ENCODE results near the gene HGF. TPM values are rescaled to one million over a fixed set of nuclear protein-coding genes. Genes with fewer than 3 reads are reported as not detected.

HGF gene
- total RNA-seq, 2 experiments from 2014 or later, result not detected

DNA sequence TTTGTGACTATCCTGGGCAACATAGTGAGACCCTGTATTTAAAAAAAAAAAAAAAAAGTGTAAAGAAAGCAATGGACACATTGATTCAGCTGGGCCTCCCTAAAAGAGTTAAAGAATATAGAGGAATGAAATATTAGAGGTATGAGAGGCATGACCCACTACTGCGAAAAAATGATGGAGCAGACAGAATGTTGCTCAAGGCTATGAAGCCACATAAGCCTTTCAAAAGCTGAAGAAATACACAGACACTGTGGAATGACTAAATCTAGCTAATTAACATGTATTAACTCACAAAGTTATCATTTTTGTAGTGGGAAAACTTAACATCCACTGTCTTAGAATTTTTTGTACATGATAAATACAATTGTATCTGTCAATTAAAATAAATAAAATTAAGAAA lies 107.3 kb downstream of the HGF start:
- Histone ChIP-seq H3K36me3 (ENCODE audit: insufficient read depth, low read length) (no peaks in the 10 kb centered on the region), H3K27ac (ENCODE audit: low read depth in 1 of 2, low read length in 2 of 2) (no peak overlapping the region), H3K27me3 (ENCODE audit: control insufficient read depth in 1 of 2, insufficient read depth in 2 of 2, low read length in 2 of 2) (no peaks in the 10 kb centered on the region), H3K4me3 (ENCODE audit: low read length) (no peak overlapping the region), H3K4me1 (ENCODE audit: insufficient read depth, low read length) (no peaks in the 10 kb centered on the region), H3K9me3 (ENCODE audit: control insufficient read depth in 1 of 2, insufficient read depth in 1 of 2, low read length in 2 of 2) (peaks cover 6 to 9% of the 10 kb centered on the region in 2 experiments)
- Mint-ChIP-seq H3K27me3 (no peaks in the 10 kb centered on the region), H3K36me3 (ENCODE audit: low read depth) (no peaks in the 10 kb centered on the region), H3K4me1 (ENCODE audit: low read depth) (no peaks in the 10 kb centered on the region), H3K9me3 (peaks cover 5% of the 10 kb centered on the region), H3K27ac (no peak overlapping the region), H3K4me3 (no peak overlapping the region)
- CTCF ChIA-PET, result no interaction called here
- no peak for DNase-seq
- intact Hi-C loops (cut with DNase I, micrococcal nuclease), result no loop called here
- no peak for TF ChIP-seq CTCF (IDR thresholded peaks at IDR 0.05)
- no peak for ATAC-seq (ENCODE audit: poor library complexity)
- POLR2A ChIA-PET, result no interaction called here

DNA sequence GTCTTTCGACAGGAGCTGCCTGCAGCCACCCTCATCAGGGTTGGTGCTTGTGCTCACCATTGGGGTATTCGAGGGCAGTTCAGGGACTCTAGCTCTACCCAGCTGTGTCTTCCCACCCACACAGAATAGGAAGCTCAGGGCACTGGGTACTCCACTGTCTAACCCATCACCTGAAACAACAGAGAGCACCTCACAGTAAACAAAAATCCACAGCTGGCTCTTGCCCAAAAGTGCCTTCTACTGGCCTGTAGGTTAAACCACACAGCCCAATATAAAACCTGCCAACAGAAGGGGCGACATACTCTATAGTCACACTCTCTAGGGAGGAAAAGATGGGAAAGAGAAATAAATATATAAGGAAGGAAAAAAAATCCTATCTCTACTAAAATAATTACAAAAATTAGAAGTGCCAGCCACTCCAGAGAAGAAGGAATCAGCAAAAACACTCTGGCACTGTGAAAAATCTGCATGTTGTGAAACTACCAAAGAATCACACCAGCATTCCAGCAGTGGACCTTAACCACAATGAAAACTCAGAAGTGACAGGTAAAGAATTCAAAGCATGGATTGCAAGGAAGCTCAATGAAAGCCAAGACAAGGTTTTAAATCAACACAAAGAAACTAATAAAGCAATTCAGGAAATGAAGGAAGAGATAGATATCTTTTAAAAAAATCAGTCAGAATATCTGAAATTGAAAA lies 110.0 kb downstream of the HGF start:
- ChIA-PET CTCF (no interaction called here), POLR2A (no interaction called here)
- H3K27me3 Mint-ChIP-seq, result no peaks in the 10 kb centered on the region

GRCh38 chr7:81657551-81657950 lies 112.3 kb downstream of the HGF start:
- Mint-ChIP-seq H3K27me3 (no peaks in the 10 kb centered on the region), H3K4me1 (ENCODE audit: low read depth) (no peaks in the 10 kb centered on the region), H3K4me3 (no peak overlapping the region), H3K36me3 (ENCODE audit: low read depth) (no peaks in the 10 kb centered on the region), H3K9me3 (peaks cover 8% of the 10 kb centered on the region), H3K27ac (no peak overlapping the region)
- Histone ChIP-seq H3K27me3 (ENCODE audit: control insufficient read depth in 1 of 2, insufficient read depth in 2 of 2, low read length in 2 of 2) (no peaks in the 10 kb centered on the region), H3K27ac (ENCODE audit: low read depth in 1 of 2, low read length in 2 of 2) (no peak overlapping the region), H3K4me1 (ENCODE audit: insufficient read depth, low read length) (no peaks in the 10 kb centered on the region), H3K36me3 (ENCODE audit: insufficient read depth, low read length) (no peaks in the 10 kb centered on the region), H3K4me3 (ENCODE audit: low read length) (no peak overlapping the region), H3K9me3 (ENCODE audit: control insufficient read depth in 1 of 2, insufficient read depth in 1 of 2, low read length in 2 of 2) (peaks cover 9% of the 10 kb centered on the region in 2 experiments)
- POLR2A ChIA-PET, result no interaction called here
- DNase-seq (no peak), ATAC-seq (ENCODE audit: poor library complexity) (no peak)
- intact Hi-C loops (cut with DNase I, micrococcal nuclease), result no loop called here
- CTCF ChIA-PET, result no interaction called here
- no peak for TF ChIP-seq CTCF (IDR thresholded peaks at IDR 0.05)

More for the DNA sequence above, 110.0 kb downstream of the HGF start:
- Histone ChIP-seq H3K27me3 (ENCODE audit: control insufficient read depth in 1 of 2, insufficient read depth in 2 of 2, low read length in 2 of 2) (no peaks in the 10 kb centered on the region), H3K4me3 (ENCODE audit: low read length) (no peak overlapping the region), H3K36me3 (ENCODE audit: insufficient read depth, low read length) (no peaks in the 10 kb centered on the region), H3K4me1 (ENCODE audit: insufficient read depth, low read length) (no peaks in the 10 kb centered on the region), H3K9me3 (ENCODE audit: control insufficient read depth in 1 of 2, insufficient read depth in 1 of 2, low read length in 2 of 2) (peaks cover 6 to 9% of the 10 kb centered on the region in 2 experiments), H3K27ac (ENCODE audit: low read depth in 1 of 2, low read length in 2 of 2) (no peak overlapping the region)
- no peaks in the 10 kb centered on the region for H3K4me1 Mint-ChIP-seq (ENCODE audit: low read depth)
- no peak overlapping the region for H3K27ac Mint-ChIP-seq
- intact Hi-C loops (cut with DNase I, micrococcal nuclease), result no loop called here
- no peak overlapping the region for H3K4me3 Mint-ChIP-seq
- peaks cover 5% of the 10 kb centered on the region for H3K9me3 Mint-ChIP-seq
- TF ChIP-seq CTCF (IDR thresholded peaks at IDR 0.05), result no peak
- H3K36me3 Mint-ChIP-seq (ENCODE audit: low read depth), result no peaks in the 10 kb centered on the region
- DNase-seq (no peak), ATAC-seq (ENCODE audit: poor library complexity) (no peak)
